A549 (cell line): ENCODE measurements around the gene XPO4. TPM values are rescaled to one million over a fixed set of nuclear protein-coding genes. Genes with fewer than 3 reads are reported as not detected.
A peak's percentile ranks its signal among the peaks of the same experiment; 100 is the strongest.

Experiments
- ATAC-seq, 2 experiments: fragments of 200-7000 bp in 1 of 2; fragments of >200 bp in 1 of 2; cut with Nextera tagmentation in 1 of 2; cut with Tn5 transposase in 1 of 2; 3 replicates each; pipeline versions ENCODE4 v1.8.0 to v1.9.1; 2018 to 2020; ENCODE audit warnings: mild to moderate bottlenecking in 1 of 2, moderate library complexity in 1 of 2
- CTCF ChIA-PET: fragments of 300-600 bp; sonication (Branson Sonifier 250); formaldehyde crosslinking; extraction: SDS; loops from one replicate; lab custom pipeline; 2021; ENCODE audit warnings: antibody characterized with exemption, inconsistent platforms; lab: Yijun Ruan, JAX
- POLR2A ChIA-PET: fragments of 350-600 bp; formaldehyde crosslinking; extraction: SDS; loops from one replicate; lab custom pipeline; 2021; ENCODE audit warnings: antibody characterized with exemption, inconsistent platforms; lab: Yijun Ruan, JAX
- DNase-seq, 2 experiments: peaks; one replicate each; pipeline versions ENCODE4 v3.0.0 to v3.0.0-alpha.2; 2011 to 2016; ENCODE audit warnings: low read depth in 1 of 2, low spot score in 1 of 2
- FAIRE-seq: peaks from 2 replicates; lab custom pipeline; 2011; peaks lifted over from hg19 to GRCh38; lab: Jason Lieb, UNC
- H3K27ac ChIP-seq, 2 experiments: fragments of >200 bp; sonication (Bioruptor Twin); formaldehyde crosslinking; 3 replicates each; pipeline ENCODE4 v1.5.1; 2016 to 2017
- H3K4me1 ChIP-seq: fragments of >200 bp; sonication (Bioruptor Twin); formaldehyde crosslinking; 3 replicates; pipeline ENCODE4 v1.6.1; 2016
- H3K4me2 ChIP-seq: fragments of >200 bp; sonication (Bioruptor Twin); formaldehyde crosslinking; 3 replicates; pipeline ENCODE4 v1.6.1; 2016
- H3K4me3 ChIP-seq: fragments of >200 bp; sonication (Bioruptor Twin); formaldehyde crosslinking; 3 replicates; pipeline ENCODE4 v1.5.1; 2016
- H3K9me3 ChIP-seq: fragments of >200 bp; sonication (Bioruptor Twin); formaldehyde crosslinking; 3 replicates; pipeline ENCODE4 v1.6.1; 2016
- BHLHE40 ChIP-seq: IDR thresholded peaks from 2 replicates; pipeline ENCODE4 v1.6.1; 2012; ENCODE audit warnings: low read depth, low read length, inconsistent platforms
- CBX2 ChIP-seq: fragments of 200-600 bp; sonication (generic); IDR thresholded peaks from 2 replicates; pipeline ENCODE4 v1.6.1; 2016; ENCODE audit warnings: low read depth, mild to moderate bottlenecking, borderline replicate concordance
- CBX8 ChIP-seq: fragments of 200-600 bp; sonication (generic); IDR thresholded peaks from 2 replicates; pipeline ENCODE4 v1.6.1; 2016
- CEBPB ChIP-seq, 2 experiments: fragments of >200 bp in 1 of 2; sonication (Bioruptor Twin) in 1 of 2; formaldehyde crosslinking in 1 of 2; IDR thresholded peaks; 2 replicates each; pipeline ENCODE4 v1.6.1; 2012 to 2016
- EP300 ChIP-seq, 2 experiments: fragments of >200 bp; sonication (Bioruptor Twin); formaldehyde crosslinking; IDR thresholded peaks; 2 replicates in 1 of 2; 3 replicates in 1 of 2; pipeline ENCODE4 v1.6.1; 2016 to 2017
- ESRRA ChIP-seq: fragments of 150-350 bp; IDR thresholded peaks from 2 replicates; pipeline ENCODE4 v1.6.1; 2014; ENCODE audit warnings: mild to moderate bottlenecking, low read length, borderline replicate concordance
- FOSB ChIP-seq: fragments of 250-450 bp; sonication (Bioruptor Pico); IDR thresholded peaks from 2 replicates; pipeline ENCODE4 v1.5.0; 2020; ENCODE audit warnings: mild to moderate bottlenecking, moderate library complexity
- FOSL2 ChIP-seq, 2 experiments: fragments of 450-650 bp in 1 of 2; fragments of >200 bp in 1 of 2; sonication (Bioruptor Twin) in 1 of 2; formaldehyde crosslinking; IDR thresholded peaks; 2 replicates each; pipeline versions ENCODE4 v1.5.0 to v1.6.1; 2016 to 2020; ENCODE audit warnings: mild to moderate bottlenecking in 1 of 2, moderate library complexity in 1 of 2
- GATA3 ChIP-seq: IDR thresholded peaks from 2 replicates; pipeline ENCODE4 v1.6.1; 2012; ENCODE audit warnings: borderline replicate concordance
- HOXA7 ChIP-seq: fragments of 250-450 bp; sonication (Bioruptor Pico); IDR thresholded peaks from 2 replicates; pipeline ENCODE4 v1.5.0; 2020; ENCODE audit warnings: mild to moderate bottlenecking, moderate library complexity
- HOXB5 ChIP-seq: fragments of 250-450 bp; sonication (Bioruptor Pico); IDR thresholded peaks from 2 replicates; pipeline ENCODE4 v1.5.0; 2020; ENCODE audit warnings: mild to moderate bottlenecking, moderate library complexity
- KDM1A ChIP-seq: fragments of 200-600 bp; sonication (generic); IDR thresholded peaks from 2 replicates; pipeline ENCODE4 v1.6.1; 2016; ENCODE audit warnings: low read depth, mild to moderate bottlenecking
- KDM5A ChIP-seq: fragments of 200-600 bp; sonication (generic); IDR thresholded peaks from 2 replicates; pipeline ENCODE4 v1.6.1; 2016; ENCODE audit warnings: antibody characterized with exemption, mild to moderate bottlenecking
- MAZ ChIP-seq: fragments of 150-350 bp; IDR thresholded peaks from 2 replicates; pipeline ENCODE4 v1.6.1; 2014; ENCODE audit warnings: antibody characterized with exemption, low read depth, low read length, borderline replicate concordance
- MYC ChIP-seq: IDR thresholded peaks from 2 replicates; pipeline ENCODE4 v1.6.1; 2012; ENCODE audit warnings: mild to moderate bottlenecking, inconsistent platforms, low read length, improper control_type of control experiment, borderline replicate concordance
- RARB ChIP-seq: fragments of 250-450 bp; sonication (Bioruptor Pico); IDR thresholded peaks from 2 replicates; pipeline ENCODE4 v1.8.0; 2021; ENCODE audit warnings: mild to moderate bottlenecking, moderate library complexity
- RCOR1 ChIP-seq: fragments of 150-350 bp; IDR thresholded peaks from 2 replicates; pipeline ENCODE4 v1.6.1; 2014; ENCODE audit warnings: antibody characterized with exemption, low read length, low read depth
- RFX5 ChIP-seq: fragments of 450-650 bp; IDR thresholded peaks from 2 replicates; pipeline ENCODE4 v1.7.1; 2014; ENCODE audit warnings: antibody characterized with exemption, mild to moderate bottlenecking, moderate library complexity
- RNF2 ChIP-seq: fragments of 200-600 bp; sonication (generic); IDR thresholded peaks from 2 replicates; pipeline ENCODE4 v1.6.1; 2016; ENCODE audit warnings: low read depth, mild to moderate bottlenecking, antibody characterized with exemption, moderate library complexity, borderline replicate concordance
- SMC3 ChIP-seq: fragments of >200 bp; sonication (Bioruptor Twin); formaldehyde crosslinking; IDR thresholded peaks from 3 replicates; pipeline ENCODE4 v1.6.1; 2018; ENCODE audit warnings: inconsistent platforms
- TFCP2L1 ChIP-seq: fragments of 250-450 bp; sonication (Bioruptor Pico); IDR thresholded peaks from 2 replicates; pipeline ENCODE4 v1.5.0; 2021; ENCODE audit warnings: mild to moderate bottlenecking
- ZFP36 ChIP-seq: fragments of 450-650 bp; IDR thresholded peaks from 2 replicates; pipeline ENCODE4 v1.6.1; 2014; ENCODE audit warnings: borderline replicate concordance; ENCODE audit not compliant: partially characterized antibody
- ZNF302 ChIP-seq: fragments of 250-450 bp; sonication (Bioruptor Pico); IDR thresholded peaks from 2 replicates; pipeline ENCODE4 v1.9.0; 2021; ENCODE audit warnings: inconsistent platforms, mild to moderate bottlenecking, moderate library complexity
- ZSCAN20 ChIP-seq: fragments of 250-450 bp; sonication (Bioruptor Pico); IDR thresholded peaks from 2 replicates; pipeline ENCODE4 v1.8.0; 2022; ENCODE audit warnings: mild to moderate bottlenecking, moderate library complexity
- WGBS: methylation state at CpG from one replicate; pipeline ENCODE4 v1.1.6; 2017; ENCODE audit errors: missing lambda C conversion rate; 5-methylcytosine and 5-hydroxymethylcytosine counted together
- polyA plus RNA-seq, 4 experiments: library from polyadenylated mRNA; depleted of rRNA in 3 of 4; stranded (reverse); fragments of >200 nt; fragmentation: RNase III in 1 of 4; extraction: RNeasy Plus Mini Kit Qiagen cat#74134 plus additional on column Dnase treatment in 1 of 4; gene quantifications; 2 replicates in 3 of 4; 3 replicates in 1 of 4; pipeline ENCODE4 v1.2.3, GENCODE V29; 2011 to 2017
- TF ChIP-seq, protein P1 (sequence below): fragments of 450-650 bp; IDR thresholded peaks from 2 replicates; pipeline ENCODE4 v1.6.1; 2014; ENCODE audit warnings: antibody characterized with exemption
- TF ChIP-seq, protein P2 (sequence below): fragments of 150-350 bp; IDR thresholded peaks from 2 replicates; pipeline ENCODE4 v1.6.1; 2014; ENCODE audit warnings: low read depth, mild to moderate bottlenecking, low read length
- TF ChIP-seq, protein P3 (sequence below): IDR thresholded peaks from 2 replicates; pipeline ENCODE4 v1.6.1; 2012
- TF ChIP-seq, protein P4 (sequence below): fragments of 250-450 bp; sonication (Bioruptor Pico); IDR thresholded peaks from 2 replicates; pipeline ENCODE4 v1.5.0; 2020; ENCODE audit warnings: low read depth, mild to moderate bottlenecking, moderate library complexity
- TF ChIP-seq, protein P5 (sequence below): IDR thresholded peaks from 2 replicates; pipeline ENCODE4 v1.6.1; 2012; ENCODE audit warnings: low read depth, borderline replicate concordance
- TF ChIP-seq, protein P6 (sequence below): fragments of >200 bp; sonication (Bioruptor Twin); formaldehyde crosslinking; IDR thresholded peaks from 3 replicates; pipeline ENCODE4 v1.5.1; 2016

XPO4 gene
- polyA plus RNA-seq, 2 of the 4 experiments (the other 2 are of a cell fraction) = 7.3 to 16.6 TPM

DNA sequence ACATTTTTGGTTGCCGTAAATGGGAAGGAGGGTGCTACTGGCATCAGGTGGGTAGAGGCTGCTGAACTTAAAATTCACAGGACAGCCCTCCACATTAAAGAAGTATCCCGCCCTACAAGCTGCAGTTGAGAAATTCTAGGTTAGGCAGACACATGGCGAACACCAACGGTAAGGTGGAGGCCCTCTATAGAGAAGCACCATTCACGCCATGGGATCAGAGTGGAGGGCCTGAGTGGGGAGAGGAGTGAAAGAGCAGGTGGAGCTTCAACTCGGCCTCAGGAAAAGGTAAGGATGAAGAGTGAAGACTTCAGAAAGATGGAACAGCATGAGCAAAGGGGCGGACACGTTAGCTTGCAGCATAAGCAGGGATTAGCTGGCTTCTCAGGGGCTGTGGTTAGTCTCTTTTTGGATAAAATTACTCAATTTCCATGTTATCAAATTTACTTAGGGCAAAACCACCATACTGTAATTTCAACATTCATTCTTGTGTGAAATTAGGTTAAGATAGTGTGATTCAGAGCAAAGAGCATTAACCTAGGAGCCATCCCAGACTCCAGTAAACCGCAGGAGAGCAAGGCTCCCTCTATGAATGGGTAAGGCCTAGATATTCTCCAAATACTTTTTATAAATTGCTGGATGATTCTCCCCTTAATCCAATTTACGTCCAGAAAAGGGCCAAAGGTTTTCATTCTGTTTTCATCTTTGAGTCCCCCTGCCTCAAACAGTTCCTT is 130.0 kb downstream of the XPO4 start:
- TF ChIP-seq SMC3 (no peak), FOSB (CRISPR knock-in tag) (no peak), CEBPB (IDR thresholded peaks at IDR 0.05) (no peak), ZSCAN20 (no peak), CBX2 (no peak), MYC (no peak), HOXA7 (CRISPR knock-in tag) (no peak), KDM5A (no peak), GATA3 (no peak), HOXB5 (CRISPR knock-in tag) (no peak)
- TF ChIP-seq, protein P1, sequence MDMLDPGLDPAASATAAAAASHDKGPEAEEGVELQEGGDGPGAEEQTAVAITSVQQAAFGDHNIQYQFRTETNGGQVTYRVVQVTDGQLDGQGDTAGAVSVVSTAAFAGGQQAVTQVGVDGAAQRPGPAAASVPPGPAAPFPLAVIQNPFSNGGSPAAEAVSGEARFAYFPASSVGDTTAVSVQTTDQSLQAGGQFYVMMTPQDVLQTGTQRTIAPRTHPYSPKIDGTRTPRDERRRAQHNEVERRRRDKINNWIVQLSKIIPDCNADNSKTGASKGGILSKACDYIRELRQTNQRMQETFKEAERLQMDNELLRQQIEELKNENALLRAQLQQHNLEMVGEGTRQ = no peak
- TF ChIP-seq, protein P2, sequence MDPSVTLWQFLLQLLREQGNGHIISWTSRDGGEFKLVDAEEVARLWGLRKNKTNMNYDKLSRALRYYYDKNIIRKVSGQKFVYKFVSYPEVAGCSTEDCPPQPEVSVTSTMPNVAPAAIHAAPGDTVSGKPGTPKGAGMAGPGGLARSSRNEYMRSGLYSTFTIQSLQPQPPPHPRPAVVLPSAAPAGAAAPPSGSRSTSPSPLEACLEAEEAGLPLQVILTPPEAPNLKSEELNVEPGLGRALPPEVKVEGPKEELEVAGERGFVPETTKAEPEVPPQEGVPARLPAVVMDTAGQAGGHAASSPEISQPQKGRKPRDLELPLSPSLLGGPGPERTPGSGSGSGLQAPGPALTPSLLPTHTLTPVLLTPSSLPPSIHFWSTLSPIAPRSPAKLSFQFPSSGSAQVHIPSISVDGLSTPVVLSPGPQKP = no peak
- TF ChIP-seq, protein P3, sequence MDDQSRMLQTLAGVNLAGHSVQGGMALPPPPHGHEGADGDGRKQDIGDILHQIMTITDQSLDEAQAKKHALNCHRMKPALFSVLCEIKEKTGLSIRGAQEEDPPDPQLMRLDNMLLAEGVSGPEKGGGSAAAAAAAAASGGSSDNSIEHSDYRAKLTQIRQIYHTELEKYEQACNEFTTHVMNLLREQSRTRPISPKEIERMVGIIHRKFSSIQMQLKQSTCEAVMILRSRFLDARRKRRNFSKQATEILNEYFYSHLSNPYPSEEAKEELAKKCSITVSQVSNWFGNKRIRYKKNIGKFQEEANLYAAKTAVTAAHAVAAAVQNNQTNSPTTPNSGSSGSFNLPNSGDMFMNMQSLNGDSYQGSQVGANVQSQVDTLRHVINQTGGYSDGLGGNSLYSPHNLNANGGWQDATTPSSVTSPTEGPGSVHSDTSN = no peak
- TF ChIP-seq, protein P4, sequence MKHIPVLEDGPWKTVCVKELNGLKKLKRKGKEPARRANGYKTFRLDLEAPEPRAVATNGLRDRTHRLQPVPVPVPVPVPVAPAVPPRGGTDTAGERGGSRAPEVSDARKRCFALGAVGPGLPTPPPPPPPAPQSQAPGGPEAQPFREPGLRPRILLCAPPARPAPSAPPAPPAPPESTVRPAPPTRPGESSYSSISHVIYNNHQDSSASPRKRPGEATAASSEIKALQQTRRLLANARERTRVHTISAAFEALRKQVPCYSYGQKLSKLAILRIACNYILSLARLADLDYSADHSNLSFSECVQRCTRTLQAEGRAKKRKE = no peak
- FAIRE-seq (no peak), DNase-seq (no peak), ATAC-seq (no peak)
- Histone ChIP-seq H3K27ac (peak overlapping the region; percentile 87 to 95), H3K4me3 (peak overlapping the region; percentile 66), H3K4me2 (peak overlapping the region; percentile 78), H3K4me1 (no peaks in the 10 kb centered on the region), H3K9me3 (peaks cover 6% of the 10 kb centered on the region; the same call in 1 of the 3 replicates)
- 83% methylated on average over 10 of the region's 10 CpGs for WGBS
- ChIA-PET CTCF (interaction anchor here (1.4 kb wide), 1 partner anchor 56 kb away, joined by 4 read pairs; no protein-coding TSS in a partner anchor), POLR2A (interaction anchor here (0.7 kb wide), 1 partner anchor 63 kb away, joined by 3 read pairs; no protein-coding TSS in a partner anchor)

GRCh38 chr13:20769834-20770233 is 132.7 kb downstream of the XPO4 start:
- TF ChIP-seq KDM1A (no peak), CBX8 (no peak), MAZ (no peak), RNF2 (no peak), ZFP36 (no peak), ESRRA (no peak), RFX5 (no peak), TFCP2L1 (CRISPR knock-in tag) (no peak), EP300 (IDR thresholded peaks at IDR 0.05) (no peak), FOSL2 (IDR thresholded peaks at IDR 0.05) (no peak), FOSL2 (CRISPR knock-in tag; IDR thresholded peaks at IDR 0.05) (no peak), RCOR1 (no peak), SMC3 (no peak), ZNF302 (CRISPR knock-in tag) (no peak), BHLHE40 (no peak), RARB (CRISPR knock-in tag) (no peak)
- TF ChIP-seq, protein P5, sequence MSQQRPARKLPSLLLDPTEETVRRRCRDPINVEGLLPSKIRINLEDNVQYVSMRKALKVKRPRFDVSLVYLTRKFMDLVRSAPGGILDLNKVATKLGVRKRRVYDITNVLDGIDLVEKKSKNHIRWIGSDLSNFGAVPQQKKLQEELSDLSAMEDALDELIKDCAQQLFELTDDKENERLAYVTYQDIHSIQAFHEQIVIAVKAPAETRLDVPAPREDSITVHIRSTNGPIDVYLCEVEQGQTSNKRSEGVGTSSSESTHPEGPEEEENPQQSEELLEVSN = no peak
- TF ChIP-seq, protein P4 = no peak
- TF ChIP-seq, protein P6, sequence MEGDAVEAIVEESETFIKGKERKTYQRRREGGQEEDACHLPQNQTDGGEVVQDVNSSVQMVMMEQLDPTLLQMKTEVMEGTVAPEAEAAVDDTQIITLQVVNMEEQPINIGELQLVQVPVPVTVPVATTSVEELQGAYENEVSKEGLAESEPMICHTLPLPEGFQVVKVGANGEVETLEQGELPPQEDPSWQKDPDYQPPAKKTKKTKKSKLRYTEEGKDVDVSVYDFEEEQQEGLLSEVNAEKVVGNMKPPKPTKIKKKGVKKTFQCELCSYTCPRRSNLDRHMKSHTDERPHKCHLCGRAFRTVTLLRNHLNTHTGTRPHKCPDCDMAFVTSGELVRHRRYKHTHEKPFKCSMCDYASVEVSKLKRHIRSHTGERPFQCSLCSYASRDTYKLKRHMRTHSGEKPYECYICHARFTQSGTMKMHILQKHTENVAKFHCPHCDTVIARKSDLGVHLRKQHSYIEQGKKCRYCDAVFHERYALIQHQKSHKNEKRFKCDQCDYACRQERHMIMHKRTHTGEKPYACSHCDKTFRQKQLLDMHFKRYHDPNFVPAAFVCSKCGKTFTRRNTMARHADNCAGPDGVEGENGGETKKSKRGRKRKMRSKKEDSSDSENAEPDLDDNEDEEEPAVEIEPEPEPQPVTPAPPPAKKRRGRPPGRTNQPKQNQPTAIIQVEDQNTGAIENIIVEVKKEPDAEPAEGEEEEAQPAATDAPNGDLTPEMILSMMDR = no peak
- TF ChIP-seq, all 56 proteins: peak for 0
- Histone ChIP-seq H3K4me2 (no peak overlapping the region), H3K4me1 (no peaks in the 10 kb centered on the region), H3K27ac (no peak overlapping the region), H3K4me3 (no peak overlapping the region), H3K9me3 (peaks cover 6% of the 10 kb centered on the region; the same call in 1 of the 3 replicates)
- FAIRE-seq (no peak), ATAC-seq (no peak), DNase-seq (no peak)
- 87% methylated on average over 1 of the region's 1 CpG for WGBS
- ChIA-PET CTCF (no interaction called here), POLR2A (no interaction called here)
